ENCODE measurements around the gene CFAP73. TPM values are rescaled to one million over a fixed set of nuclear protein-coding genes. Genes with fewer than 3 reads are reported as not detected.

CFAP73 gene
- not detected in 2 replicates for polyA plus RNA-seq (2013)

GRCh38 chr12:113149361-113150150, at the start of gene CFAP73:
TSS of gene CFAP73 (plus strand) at chr12:113149724. CDS start at chr12:113149858, 134 bp downstream.
- H3K79me1 ChIP-seq (ENCODE audit: low read length) = no peaks in the 10 kb centered on the region
- no peaks in the 10 kb centered on the region for H3K9me3 ChIP-seq (ENCODE audit: insufficient read depth, low read depth, low read length)
- H2BK5ac ChIP-seq (ENCODE audit: low read depth, low read length, poor library complexity) = no peak within 1 kb of the TSS
- no peaks in the 10 kb centered on the region for H3K79me2 ChIP-seq (ENCODE audit: control insufficient read depth, insufficient read depth, low read length, poor library complexity)
- peaks cover 19% of the 10 kb centered on the region for H3K27me3 ChIP-seq (ENCODE audit: insufficient read depth, low read length)
- no peak within 1 kb of the TSS for H2BK120ac ChIP-seq (ENCODE audit: insufficient read depth, low read length, poor library complexity)
- no peak within 1 kb of the TSS for H2AK5ac ChIP-seq (ENCODE audit: low read length)
- no peak within 1 kb of the TSS for H4K91ac ChIP-seq (ENCODE audit: low read depth, low read length)
- no CpG with 5 or more reads among the region's 22 CpGs for WGBS (ENCODE audit: extremely low coverage, insufficient coverage, insufficient read length)
- H3K18ac ChIP-seq (ENCODE audit: low read length) = no peak within 1 kb of the TSS
- H2AFZ ChIP-seq (ENCODE audit: insufficient read depth, low read length, poor library complexity) = no peak within 1 kb of the TSS
- peaks cover 8 to 14% of the 10 kb centered on the region in 2 experiments for H3K4me1 ChIP-seq (ENCODE audit: control insufficient read depth in 1 of 2, insufficient read depth in 2 of 2, low read length in 2 of 2)
- H3K4me2 ChIP-seq (ENCODE audit: low read length) = peak within 1 kb of the TSS; percentile 42
- H3K4me3 ChIP-seq (ENCODE audit: low read depth, low read length) = no peak within 1 kb of the TSS
- H4K12ac ChIP-seq (ENCODE audit: low read depth, low read length) = no peak within 1 kb of the TSS
- H3K27ac ChIP-seq (ENCODE audit: low read depth, low read length) = no peak within 1 kb of the TSS
- H3K23ac ChIP-seq (ENCODE audit: low read length) = no peak within 1 kb of the TSS
- no peak within 1 kb of the TSS for H3K4ac ChIP-seq (ENCODE audit: low read depth, low read length)
- H3K36me3 ChIP-seq (ENCODE audit: control insufficient read depth in 1 of 2, insufficient read depth in 2 of 2, low read length in 2 of 2) = no peaks in the 10 kb centered on the region
- DNase-seq = peak; percentile 90 to 95
- no peak within 1 kb of the TSS for H3K14ac ChIP-seq (ENCODE audit: low read length)
- H4K8ac ChIP-seq (ENCODE audit: low read depth, low read length) = no peak within 1 kb of the TSS
- H3K9ac ChIP-seq (ENCODE audit: low read length) = no peak within 1 kb of the TSS
- no peak within 1 kb of the TSS for H2BK12ac ChIP-seq (ENCODE audit: low read length)

GRCh38 chr12:113099764-113100163, 49.8 kb upstream of the CFAP73 start:
- peaks cover 4% of the 10 kb centered on the region for H3K9me3 ChIP-seq (ENCODE audit: insufficient read depth, low read depth, low read length)
- no peak overlapping the region for H3K27ac ChIP-seq (ENCODE audit: low read depth, low read length)
- H3K79me1 ChIP-seq (ENCODE audit: low read length) = no peaks in the 10 kb centered on the region
- no peak overlapping the region for H3K4ac ChIP-seq (ENCODE audit: low read depth, low read length)
- no CpG with 5 or more reads among the region's 12 CpGs for WGBS (ENCODE audit: extremely low coverage, insufficient coverage, insufficient read length)
- no peak overlapping the region for H4K91ac ChIP-seq (ENCODE audit: low read depth, low read length)
- H2BK120ac ChIP-seq (ENCODE audit: insufficient read depth, low read length, poor library complexity) = no peak overlapping the region
- no peaks in the 10 kb centered on the region for H3K79me2 ChIP-seq (ENCODE audit: control insufficient read depth, insufficient read depth, low read length, poor library complexity)
- H3K23ac ChIP-seq (ENCODE audit: low read length) = no peak overlapping the region
- no peak overlapping the region for H3K4me2 ChIP-seq (ENCODE audit: low read length)
- no peak overlapping the region for H2BK5ac ChIP-seq (ENCODE audit: low read depth, low read length, poor library complexity)
- H3K4me1 ChIP-seq (ENCODE audit: control insufficient read depth in 1 of 2, insufficient read depth in 2 of 2, low read length in 2 of 2) = peaks cover 3 to 6% of the 10 kb centered on the region in 2 experiments
- no peak overlapping the region for H4K12ac ChIP-seq (ENCODE audit: low read depth, low read length)
- H3K18ac ChIP-seq (ENCODE audit: low read length) = no peak overlapping the region
- H3K36me3 ChIP-seq (ENCODE audit: control insufficient read depth in 1 of 2, insufficient read depth in 2 of 2, low read length in 2 of 2) = no peaks in the 10 kb centered on the region
- H2BK12ac ChIP-seq (ENCODE audit: low read length) = no peak overlapping the region
- DNase-seq = no peak
- H3K9ac ChIP-seq (ENCODE audit: low read length) = no peak overlapping the region
- H3K4me3 ChIP-seq (ENCODE audit: low read depth, low read length) = no peak overlapping the region
- H3K14ac ChIP-seq (ENCODE audit: low read length) = no peak overlapping the region
- H2AFZ ChIP-seq (ENCODE audit: insufficient read depth, low read length, poor library complexity) = no peak overlapping the region
- H4K8ac ChIP-seq (ENCODE audit: low read depth, low read length) = no peak overlapping the region
- no peak overlapping the region for H2AK5ac ChIP-seq (ENCODE audit: low read length)
- H3K27me3 ChIP-seq (ENCODE audit: insufficient read depth, low read length) = no peaks in the 10 kb centered on the region

- Histone ChIP-seq H3K4ac (ENCODE audit: low read depth, low read length) (no peak overlapping the region), H3K27me3 (ENCODE audit: insufficient read depth, low read length) (no peaks in the 10 kb centered on the region)
- no CpG with 5 or more reads among the region's 10 CpGs for WGBS (ENCODE audit: extremely low coverage, insufficient coverage, insufficient read length)
These were observed 47.8 kb upstream of the CFAP73 start for GRCh38 chr12:113101751-113102150.

GRCh38 chr12:113102811-113103210, 46.7 kb upstream of the CFAP73 start:
- H3K9me3 ChIP-seq (ENCODE audit: insufficient read depth, low read depth, low read length) = peaks cover 6% of the 10 kb centered on the region
- H3K9ac ChIP-seq (ENCODE audit: low read length) = no peak overlapping the region
- no peaks in the 10 kb centered on the region for H3K79me1 ChIP-seq (ENCODE audit: low read length)
- H2AK5ac ChIP-seq (ENCODE audit: low read length) = no peak overlapping the region
- H3K36me3 ChIP-seq (ENCODE audit: control insufficient read depth in 1 of 2, insufficient read depth in 2 of 2, low read length in 2 of 2) = no peaks in the 10 kb centered on the region
- H3K23ac ChIP-seq (ENCODE audit: low read length) = no peak overlapping the region
- no peak overlapping the region for H2BK12ac ChIP-seq (ENCODE audit: low read length)
- no peak for DNase-seq
- H3K27me3 ChIP-seq (ENCODE audit: insufficient read depth, low read length) = no peaks in the 10 kb centered on the region
- H3K4ac ChIP-seq (ENCODE audit: low read depth, low read length) = no peak overlapping the region
- WGBS (ENCODE audit: extremely low coverage, insufficient coverage, insufficient read length) = no CpG with 5 or more reads among the region's 5 CpGs
- no peak overlapping the region for H3K18ac ChIP-seq (ENCODE audit: low read length)
- H3K4me3 ChIP-seq (ENCODE audit: low read depth, low read length) = no peak overlapping the region
- H2AFZ ChIP-seq (ENCODE audit: insufficient read depth, low read length, poor library complexity) = no peak overlapping the region
- H3K79me2 ChIP-seq (ENCODE audit: control insufficient read depth, insufficient read depth, low read length, poor library complexity) = no peaks in the 10 kb centered on the region
- H3K27ac ChIP-seq (ENCODE audit: low read depth, low read length) = no peak overlapping the region
- no peak overlapping the region for H4K12ac ChIP-seq (ENCODE audit: low read depth, low read length)
- H2BK5ac ChIP-seq (ENCODE audit: low read depth, low read length, poor library complexity) = no peak overlapping the region
- H4K91ac ChIP-seq (ENCODE audit: low read depth, low read length) = no peak overlapping the region
- H2BK120ac ChIP-seq (ENCODE audit: insufficient read depth, low read length, poor library complexity) = no peak overlapping the region
- peaks cover 3 to 6% of the 10 kb centered on the region in 2 experiments for H3K4me1 ChIP-seq (ENCODE audit: control insufficient read depth in 1 of 2, insufficient read depth in 2 of 2, low read length in 2 of 2)
- H3K14ac ChIP-seq (ENCODE audit: low read length) = no peak overlapping the region
- no peak overlapping the region for H4K8ac ChIP-seq (ENCODE audit: low read depth, low read length)
- H3K4me2 ChIP-seq (ENCODE audit: low read length) = no peak overlapping the region

More at GRCh38 chr12:113101751-113102150, 47.8 kb upstream of the CFAP73 start:
- Histone ChIP-seq H3K79me1 (ENCODE audit: low read length) (no peaks in the 10 kb centered on the region), H4K91ac (ENCODE audit: low read depth, low read length) (no peak overlapping the region), H3K4me2 (ENCODE audit: low read length) (no peak overlapping the region), H2BK120ac (ENCODE audit: insufficient read depth, low read length, poor library complexity) (no peak overlapping the region), H3K79me2 (ENCODE audit: control insufficient read depth, insufficient read depth, low read length, poor library complexity) (no peaks in the 10 kb centered on the region), H3K36me3 (ENCODE audit: control insufficient read depth in 1 of 2, insufficient read depth in 2 of 2, low read length in 2 of 2) (no peaks in the 10 kb centered on the region), H3K14ac (ENCODE audit: low read length) (no peak overlapping the region), H3K4me3 (ENCODE audit: low read depth, low read length) (no peak overlapping the region), H3K9me3 (ENCODE audit: insufficient read depth, low read depth, low read length) (peaks cover 6% of the 10 kb centered on the region), H3K27ac (ENCODE audit: low read depth, low read length) (no peak overlapping the region), H3K18ac (ENCODE audit: low read length) (no peak overlapping the region), H2BK12ac (ENCODE audit: low read length) (no peak overlapping the region), H4K8ac (ENCODE audit: low read depth, low read length) (no peak overlapping the region), H2BK5ac (ENCODE audit: low read depth, low read length, poor library complexity) (no peak overlapping the region), H2AFZ (ENCODE audit: insufficient read depth, low read length, poor library complexity) (no peak overlapping the region), H3K23ac (ENCODE audit: low read length) (no peak overlapping the region), H3K9ac (ENCODE audit: low read length) (no peak overlapping the region), H4K12ac (ENCODE audit: low read depth, low read length) (no peak overlapping the region), H3K4me1 (ENCODE audit: control insufficient read depth in 1 of 2, insufficient read depth in 2 of 2, low read length in 2 of 2) (peaks cover 3 to 6% of the 10 kb centered on the region in 2 experiments), H2AK5ac (ENCODE audit: low read length) (no peak overlapping the region)
- no peak for DNase-seq
